Breast epithelium (tissue), 3 donors: ENCODE results near the gene ZNF679.
"Not testable (repeated sequence)": the region's sequence is repeated elsewhere in the genome, so short reads cannot be mapped to it uniquely, and the experiment has no call there.

Experiments used
- POLR2A ChIP-seq: fragments of 450-650 bp; IDR thresholded peaks from one replicate; pipeline ENCODE4 v1.6.1; 2016; ENCODE audit warnings: antibody characterized with exemption, mild to moderate bottlenecking, moderate library complexity
- POLR2AphosphoS5 ChIP-seq, 3 donors: sonication (generic); formaldehyde crosslinking; IDR thresholded peaks; one replicate each; pipeline ENCODE4 v1.6.1; 2017; ENCODE audit warnings: antibody characterized with exemption in 3 of 3

DNA sequence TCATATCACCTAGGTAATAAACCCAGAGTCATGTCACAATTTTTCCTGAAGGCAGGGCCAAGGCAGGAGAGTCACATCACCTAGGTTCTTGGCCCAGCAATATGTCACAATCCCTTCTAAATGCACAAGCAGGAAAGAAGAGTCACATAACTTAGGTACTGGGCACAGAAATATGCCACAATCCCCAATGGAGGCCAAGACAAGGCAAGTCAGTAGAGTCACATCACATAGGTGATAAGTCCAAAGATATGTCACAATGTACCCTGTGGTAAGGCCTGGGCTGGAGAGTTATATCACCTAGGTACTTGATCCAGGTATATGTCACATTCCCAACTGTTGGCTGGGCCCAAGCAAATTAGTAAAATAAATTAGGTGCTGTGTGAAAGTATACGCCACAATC lies at the start of gene ZNF679:
- TF ChIP-seq POLR2A; POLR2AphosphoS5 (IDR thresholded peaks at IDR 0.05): not testable (repeated sequence)
